Osteoblast (primary cell): Measurements from ENCODE around the gene B4GALT1. TPM values are rescaled to one million over a fixed set of nuclear protein-coding genes. Genes with fewer than 3 reads are reported as not detected.
A peak's percentile ranks its signal among the peaks of the same experiment; 100 is the strongest.

Experiments used
- DNase-seq: peaks from one replicate; pipeline ENCODE4 v3.0.0; 2011; ENCODE audit warnings: low spot score, mixed read lengths; ENCODE audit not compliant: insufficient read length; ENCODE audit errors: missing footprints
- H2AFZ ChIP-seq: 2 replicates; pipeline ENCODE4 v1.6.0; 2011; ENCODE audit warnings: mild to moderate bottlenecking, low read length
- H3K27ac ChIP-seq: 2 replicates; pipeline ENCODE4 v1.5.1; 2011; ENCODE audit warnings: mild to moderate bottlenecking, low read depth, low read length, moderate library complexity
- H3K27me3 ChIP-seq: 2 replicates; pipeline ENCODE4 v1.6.0; 2012; ENCODE audit warnings: mild to moderate bottlenecking, control low read depth, inconsistent platforms, low read length, moderate library complexity; ENCODE audit not compliant: insufficient read depth
- H3K36me3 ChIP-seq: 2 replicates; pipeline ENCODE4 v1.5.1; 2011; ENCODE audit warnings: mild to moderate bottlenecking, low read length, control low read depth, moderate library complexity; ENCODE audit not compliant: insufficient read depth
- H3K4me1 ChIP-seq: 2 replicates; pipeline ENCODE4 v1.5.1; 2011; ENCODE audit warnings: mild to moderate bottlenecking, low read length, control low read depth, moderate library complexity; ENCODE audit not compliant: insufficient read depth
- H3K4me2 ChIP-seq: 2 replicates; pipeline ENCODE4 v1.6.0; 2011; ENCODE audit warnings: mild to moderate bottlenecking, low read length; ENCODE audit not compliant: insufficient read depth
- H3K4me3 ChIP-seq: fragments of 200-600 bp; sonication (generic); 3 replicates; pipeline ENCODE4 v1.5.1; 2012; ENCODE audit warnings: mild to moderate bottlenecking, low read length, inconsistent platforms; ENCODE audit not compliant: insufficient read depth
- H3K79me2 ChIP-seq: 2 replicates; pipeline ENCODE4 v1.6.0; 2012; ENCODE audit warnings: mild to moderate bottlenecking, low read length, control low read depth, inconsistent platforms; ENCODE audit not compliant: insufficient read depth
- H3K9me3 ChIP-seq: 2 replicates; pipeline ENCODE4 v1.5.1; 2011; ENCODE audit warnings: low read depth, low read length, control low read depth
- H4K20me1 ChIP-seq: 2 replicates; pipeline ENCODE4 v1.6.0; 2012; ENCODE audit warnings: mild to moderate bottlenecking, low read length, control low read depth; ENCODE audit not compliant: insufficient read depth
- total RNA-seq: library from RNA; depleted of rRNA; stranded (reverse); fragments of >200 nt; gene quantifications from 2 replicates; pipeline ENCODE4 v1.2.3, GENCODE V29; 2012
- TF ChIP-seq, protein P1 (sequence below): IDR thresholded peaks from 2 replicates; pipeline ENCODE4 v1.5.1; 2011; ENCODE audit warnings: mild to moderate bottlenecking, low read depth, low read length, moderate library complexity; ENCODE audit errors: extremely low read depth

B4GALT1 gene
- total RNA-seq, 1 donor = 63.7 TPM

DNA sequence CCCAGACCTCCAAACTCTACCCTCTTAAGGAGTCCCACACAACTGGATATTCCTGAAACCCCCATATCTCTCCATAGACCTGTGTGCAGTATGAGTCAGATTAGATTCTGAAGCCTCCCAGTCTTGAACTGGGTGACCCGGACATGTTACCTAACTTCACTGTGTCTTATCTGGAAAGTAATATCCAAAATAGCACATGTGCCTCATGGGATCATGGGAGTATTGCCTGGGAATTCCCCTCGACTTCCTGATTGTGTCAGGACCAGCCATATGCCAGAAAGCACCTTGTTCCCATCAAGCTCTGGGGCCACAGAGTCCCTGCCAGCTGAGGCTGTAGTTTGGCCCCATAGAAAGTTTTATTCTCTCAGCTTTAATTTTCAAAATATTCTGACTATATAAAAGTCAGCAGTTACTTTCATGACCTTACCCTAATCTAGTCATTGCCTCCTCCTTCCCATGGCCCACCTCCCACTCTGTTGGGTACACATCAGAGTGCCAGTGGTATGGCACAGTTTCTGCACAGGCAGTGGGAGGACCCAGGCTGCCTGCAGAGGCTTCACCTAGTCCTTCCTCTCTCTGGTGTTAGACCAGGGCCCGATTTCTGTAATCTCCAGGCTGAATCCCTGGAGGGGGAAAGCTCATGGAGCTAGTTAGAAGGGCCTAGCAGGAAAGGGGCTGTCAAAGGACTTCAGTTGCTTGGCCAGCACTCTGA, 19.5 kb upstream of the B4GALT1 start:
- no peak for DNase-seq
- Histone ChIP-seq H3K4me3 (no peak overlapping the region), H3K4me2 (peak overlapping the region; percentile 26), H3K9me3 (no peaks in the 10 kb centered on the region), H3K4me1 (peaks cover 24% of the 10 kb centered on the region), H2AFZ (peak overlapping the region; percentile 49), H3K79me2 (no peaks in the 10 kb centered on the region), H3K36me3 (no peaks in the 10 kb centered on the region), H3K27ac (peak overlapping the region; percentile 54), H4K20me1 (no peaks in the 10 kb centered on the region), H3K27me3 (no peaks in the 10 kb centered on the region)
- TF ChIP-seq, protein P1, sequence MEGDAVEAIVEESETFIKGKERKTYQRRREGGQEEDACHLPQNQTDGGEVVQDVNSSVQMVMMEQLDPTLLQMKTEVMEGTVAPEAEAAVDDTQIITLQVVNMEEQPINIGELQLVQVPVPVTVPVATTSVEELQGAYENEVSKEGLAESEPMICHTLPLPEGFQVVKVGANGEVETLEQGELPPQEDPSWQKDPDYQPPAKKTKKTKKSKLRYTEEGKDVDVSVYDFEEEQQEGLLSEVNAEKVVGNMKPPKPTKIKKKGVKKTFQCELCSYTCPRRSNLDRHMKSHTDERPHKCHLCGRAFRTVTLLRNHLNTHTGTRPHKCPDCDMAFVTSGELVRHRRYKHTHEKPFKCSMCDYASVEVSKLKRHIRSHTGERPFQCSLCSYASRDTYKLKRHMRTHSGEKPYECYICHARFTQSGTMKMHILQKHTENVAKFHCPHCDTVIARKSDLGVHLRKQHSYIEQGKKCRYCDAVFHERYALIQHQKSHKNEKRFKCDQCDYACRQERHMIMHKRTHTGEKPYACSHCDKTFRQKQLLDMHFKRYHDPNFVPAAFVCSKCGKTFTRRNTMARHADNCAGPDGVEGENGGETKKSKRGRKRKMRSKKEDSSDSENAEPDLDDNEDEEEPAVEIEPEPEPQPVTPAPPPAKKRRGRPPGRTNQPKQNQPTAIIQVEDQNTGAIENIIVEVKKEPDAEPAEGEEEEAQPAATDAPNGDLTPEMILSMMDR = no peak

DNA sequence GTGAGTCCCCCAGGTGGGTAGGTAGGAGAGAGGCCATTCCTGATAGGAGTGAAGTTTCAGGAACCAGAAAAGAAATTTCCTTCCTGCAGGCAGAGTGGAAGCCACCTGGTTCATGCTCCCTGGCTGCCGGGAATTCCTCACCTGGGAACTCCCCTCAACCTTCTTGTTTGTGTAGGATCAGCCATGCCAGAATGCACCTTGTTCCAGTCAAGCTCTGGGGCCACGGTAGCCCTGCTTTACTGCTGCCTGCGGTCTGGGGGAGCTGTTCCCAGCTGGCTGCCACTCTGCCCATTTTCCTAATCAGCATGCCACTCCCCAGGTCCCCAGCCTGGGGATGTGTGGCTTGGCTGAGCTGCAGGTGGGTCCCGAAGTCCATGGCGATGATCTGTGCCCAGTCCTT, 18.7 kb upstream of the B4GALT1 start:
- Histone ChIP-seq H2AFZ (no peak overlapping the region), H3K4me3 (no peak overlapping the region), H3K36me3 (no peaks in the 10 kb centered on the region), H4K20me1 (no peaks in the 10 kb centered on the region), H3K4me2 (no peak overlapping the region), H3K27me3 (no peaks in the 10 kb centered on the region), H3K9me3 (no peaks in the 10 kb centered on the region), H3K4me1 (peaks cover 32% of the 10 kb centered on the region), H3K79me2 (no peaks in the 10 kb centered on the region), H3K27ac (no peak overlapping the region)
- DNase-seq = no peak
- TF ChIP-seq, protein P1 = no peak

DNA sequence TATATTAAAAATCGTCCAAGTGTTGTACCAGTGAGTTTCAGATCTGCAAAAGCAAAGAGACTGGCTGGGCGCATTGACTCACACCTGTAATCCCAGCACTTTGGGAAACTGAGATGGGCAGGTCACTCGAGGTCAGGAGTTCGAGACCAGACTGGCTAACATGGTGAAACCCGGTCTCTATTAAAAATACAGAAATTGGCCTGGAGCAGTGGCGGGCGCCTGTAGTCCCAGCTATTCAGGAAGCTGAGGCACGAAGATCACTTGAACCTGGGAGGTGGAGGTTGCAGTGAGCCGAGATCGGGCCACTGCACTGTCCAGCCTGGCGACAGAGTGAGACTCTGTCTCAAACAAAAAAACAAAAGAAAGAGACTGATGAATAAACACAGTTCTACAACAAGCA, 18.3 kb upstream of the B4GALT1 start:
- Histone ChIP-seq H3K4me1 (peaks cover 35% of the 10 kb centered on the region), H3K79me2 (no peaks in the 10 kb centered on the region), H3K27ac (no peak overlapping the region), H3K27me3 (no peaks in the 10 kb centered on the region), H2AFZ (peak overlapping the region; percentile 33), H3K36me3 (no peaks in the 10 kb centered on the region), H4K20me1 (no peaks in the 10 kb centered on the region), H3K9me3 (no peaks in the 10 kb centered on the region), H3K4me3 (no peak overlapping the region), H3K4me2 (no peak overlapping the region)
- no peak for DNase-seq
- TF ChIP-seq, protein P1 = no peak

DNA sequence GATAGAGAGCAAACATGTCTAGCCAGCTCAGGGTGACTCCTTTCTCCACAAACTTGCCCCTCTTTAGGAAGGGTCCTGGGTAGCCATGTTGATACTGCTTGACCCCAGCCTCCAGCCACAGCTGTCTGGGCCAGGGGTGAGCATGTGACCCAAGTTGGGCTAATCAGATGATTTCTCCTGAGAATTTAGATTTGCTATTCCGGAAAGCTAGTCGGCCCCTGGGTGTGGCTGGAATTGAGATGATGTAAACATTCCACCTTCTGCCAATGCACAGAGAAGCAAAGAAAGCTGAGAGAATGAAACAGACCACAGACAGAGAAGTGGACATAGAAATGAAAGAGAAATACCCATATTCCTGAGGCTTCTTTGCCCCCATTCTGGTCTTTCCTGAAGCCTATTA, 17.8 kb upstream of the B4GALT1 start:
- Histone ChIP-seq H3K36me3 (no peaks in the 10 kb centered on the region), H3K9me3 (no peaks in the 10 kb centered on the region), H3K4me2 (no peak overlapping the region), H3K79me2 (no peaks in the 10 kb centered on the region), H3K4me3 (no peak overlapping the region), H3K27ac (no peak overlapping the region), H4K20me1 (no peaks in the 10 kb centered on the region), H3K27me3 (no peaks in the 10 kb centered on the region), H2AFZ (peak overlapping the region; percentile 33), H3K4me1 (peaks cover 39% of the 10 kb centered on the region)
- TF ChIP-seq, protein P1 = no peak
- no peak for DNase-seq
